ENCODE measurements around the gene KRI1. TPM values are rescaled to one million over a fixed set of nuclear protein-coding genes. Genes with fewer than 3 reads are reported as not detected.

KRI1 gene
- total and polyA plus RNA-seq, 2 of the 8 experiments (the other 6 are each of a cell fraction or from before 2014, with no cell fraction given), result 14.2 to 45.2 TPM

DNA sequence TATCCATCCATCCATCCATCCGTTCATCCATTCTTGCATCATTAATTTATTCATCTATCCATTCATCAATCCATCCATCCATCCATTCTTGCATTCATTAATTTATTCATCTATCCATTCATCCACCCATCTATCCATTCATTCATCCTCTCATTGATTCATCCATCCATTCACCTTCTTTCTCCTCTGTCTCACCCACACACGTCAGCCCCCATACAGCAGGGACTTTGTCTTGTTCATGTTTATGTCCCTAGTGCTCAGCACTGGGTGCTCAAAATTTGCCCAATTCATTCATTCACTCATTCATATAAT, 22.0 kb upstream of the KRI1 start:
- Histone ChIP-seq H3K56ac (replicated peaks; ENCODE audit: insufficient read length, low read depth, low read length) (no peak overlapping the region), H3K4me3 (ENCODE audit: extremely low read depth in 1 of 4, insufficient read depth in 2 of 4, low read depth in 3 of 4, low read length in 4 of 4) (no peak overlapping the region), H3K9ac (replicated peaks in 1 of 4; ENCODE audit: extremely low read depth in 1 of 4, low read depth in 3 of 4, low read length in 3 of 4) (no peak overlapping the region), H2BK20ac (ENCODE audit: low read length) (no peak overlapping the region), H2BK12ac (ENCODE audit: low read depth, low read length) (no peak overlapping the region), H3K23me2 (ENCODE audit: low read depth, low read length) (peaks cover 4% of the 10 kb centered on the region; the same call in 1 of the 2 replicates), H4K8ac (ENCODE audit: extremely low read depth, insufficient read depth, low read length) (no peak overlapping the region), H3K4me2 (ENCODE audit: insufficient read depth in 1 of 2, low read depth in 2 of 2, low read length in 2 of 2) (peak overlapping the region in 1 of 2 experiments; percentile 68; a peak in 1 of 4 replicates), H4K91ac (replicated peaks; ENCODE audit: insufficient read length, low read length) (no peak overlapping the region), H3K27ac (ENCODE audit: low read depth, low read length) (no peak overlapping the region), H2BK15ac (ENCODE audit: low read length) (no peak overlapping the region), H3K79me1 (ENCODE audit: low read depth, low read length) (peaks cover 3% of the 10 kb centered on the region; the same call in 1 of the 2 replicates), H3K27me3 (replicated peaks in 1 of 4; ENCODE audit: control insufficient read depth in 3 of 4, extremely low read depth in 1 of 4, insufficient read depth in 3 of 4, low read length in 3 of 4) (peaks cover 0 to 2% (median 0%) of the 10 kb centered on the region in 4 experiments; a peak in 1 of 7 replicates), H2BK5ac (ENCODE audit: low read depth, low read length) (no peak overlapping the region), H3K4me1 (replicated peaks in 1 of 4; ENCODE audit: control insufficient read depth in 3 of 4, insufficient read depth in 4 of 4, low read length in 3 of 4) (no peaks in the 10 kb centered on the region), H3K9me3 (ENCODE audit: insufficient read depth in 2 of 2, low read depth in 1 of 2, low read length in 1 of 2) (no peaks in the 10 kb centered on the region), H2AK5ac (ENCODE audit: low read depth, low read length) (no peak overlapping the region), H3K23ac (ENCODE audit: insufficient read length) (no peak overlapping the region), H4K5ac (ENCODE audit: insufficient read length, low read depth, low read length) (no peak overlapping the region), H3K79me2 (ENCODE audit: control insufficient read depth in 1 of 2, insufficient read depth in 2 of 2, low read length in 2 of 2) (peaks cover 0 to 5% of the 10 kb centered on the region in 2 experiments; a peak in 1 of 4 replicates), H3K14ac (ENCODE audit: insufficient read length) (no peak overlapping the region), H4K20me1 (replicated peaks in 1 of 2; ENCODE audit: control insufficient read depth in 1 of 2, insufficient read depth in 2 of 2, low read length in 2 of 2) (peaks cover 0 to 2% of the 10 kb centered on the region in 2 experiments), H3K18ac (ENCODE audit: extremely low read depth, low read length) (no peak overlapping the region), H2BK120ac (replicated peaks; ENCODE audit: low read depth, low read length) (no peak overlapping the region), H2AFZ (ENCODE audit: low read length) (no peak overlapping the region), H3K36me3 (ENCODE audit: control insufficient read depth in 2 of 4, insufficient read depth in 4 of 4, low read length in 3 of 4) (peaks cover 0 to 14% (median 4%) of the 10 kb centered on the region in 4 experiments; a peak in 5 of 8 replicates), H3K4ac (replicated peaks; ENCODE audit: insufficient read length, low read depth, low read length) (no peak overlapping the region)
- FAIRE-seq, result no peak
- CTCF ChIA-PET (ENCODE audit: partially characterized antibody), result interaction anchor here (3.5 kb wide), 1 partner anchor 56 kb away, joined by 10 read pairs; no protein-coding TSS in a partner anchor
- 87 to 100% methylated on average over 1 to 2 of the region's 2 CpGs for WGBS, 2 experiments (ENCODE audit: extremely low coverage in 1 of 2, insufficient coverage in 1 of 2, insufficient read length in 1 of 2, insufficient replicate concordance in 2 of 2, low coverage in 1 of 2, low lambda C conversion rate in 2 of 2, missing lambda C conversion rate in 1 of 2)
- POLR2A ChIA-PET (ENCODE audit: partially characterized antibody), result interaction anchor here (2.2 kb wide), 1 partner anchor 16 kb away, joined by 9 read pairs; no protein-coding TSS in a partner anchor
- DNase-seq (ENCODE audit: low read depth in 1 of 2, low spot score in 2 of 2), result no peak
- TF ChIP-seq CEBPB (IDR thresholded peaks at IDR 0.05; ENCODE audit: low read depth, low read length), result no peak
- no peak for TF ChIP-seq POU5F1 (IDR thresholded peaks at IDR 0.05; ENCODE audit: low read depth, low read length)
- no peak for TF ChIP-seq YY1 (IDR thresholded peaks at IDR 0.05; ENCODE audit: low read depth, low read length)
